ENCODE results near the gene YEATS4. TPM values are rescaled to one million over a fixed set of nuclear protein-coding genes. Genes with fewer than 3 reads are reported as not detected.

The YEATS4 gene
- total RNA-seq, 1 experiment from 2014 or later: 38.9 TPM

Other genes starting within 250 kb of the YEATS4 start
- 114 and 136 TPM in 2 replicates for gene CPSF6, start 120.2 kb upstream of the YEATS4 start, total RNA-seq (2022)
- gene LYZ, start 11.4 kb upstream of the YEATS4 start, total RNA-seq (2022): 353 and 392 TPM in 2 replicates
- 27.5 and 34.5 TPM in 2 replicates for gene FRS2, start 110.6 kb downstream of the YEATS4 start, total RNA-seq (2022)
- gene CCT2, start 225.7 kb downstream of the YEATS4 start, total RNA-seq (2022): 379 and 410 TPM in 2 replicates

Data from Calu3 (cell line).